Esophagus muscularis mucosa (tissue), 4 donors: Measurements from ENCODE around the gene GGA2.
A peak's percentile ranks its signal among the peaks of the same experiment; 100 is the strongest.

Source experiments
- EP300 ChIP-seq: sonication (generic); formaldehyde crosslinking; IDR thresholded peaks from one replicate; pipeline ENCODE4 v1.6.1; 2017; ENCODE audit warnings: antibody characterized with exemption
- POLR2A ChIP-seq: fragments of 450-650 bp; IDR thresholded peaks from one replicate; pipeline ENCODE4 v1.6.1; 2017; ENCODE audit warnings: antibody characterized with exemption, moderate library complexity, mild to moderate bottlenecking, low read depth
- POLR2AphosphoS5 ChIP-seq, 2 donors: sonication (generic); formaldehyde crosslinking; IDR thresholded peaks; one replicate each; pipeline ENCODE4 v1.6.1; 2017; ENCODE audit warnings: antibody characterized with exemption in 2 of 2
- TF ChIP-seq, protein P1 (sequence below), 3 experiments: fragments of 200-600 bp in 2 of 3; fragments of 450-650 bp in 1 of 3; sonication (generic) in 2 of 3; IDR thresholded peaks; one replicate each; pipeline ENCODE4 v1.5.1; 2017 to 2019; ENCODE audit warnings: antibody characterized with exemption in 3 of 3, mild to moderate bottlenecking in 2 of 3, moderate library complexity in 1 of 3

DNA sequence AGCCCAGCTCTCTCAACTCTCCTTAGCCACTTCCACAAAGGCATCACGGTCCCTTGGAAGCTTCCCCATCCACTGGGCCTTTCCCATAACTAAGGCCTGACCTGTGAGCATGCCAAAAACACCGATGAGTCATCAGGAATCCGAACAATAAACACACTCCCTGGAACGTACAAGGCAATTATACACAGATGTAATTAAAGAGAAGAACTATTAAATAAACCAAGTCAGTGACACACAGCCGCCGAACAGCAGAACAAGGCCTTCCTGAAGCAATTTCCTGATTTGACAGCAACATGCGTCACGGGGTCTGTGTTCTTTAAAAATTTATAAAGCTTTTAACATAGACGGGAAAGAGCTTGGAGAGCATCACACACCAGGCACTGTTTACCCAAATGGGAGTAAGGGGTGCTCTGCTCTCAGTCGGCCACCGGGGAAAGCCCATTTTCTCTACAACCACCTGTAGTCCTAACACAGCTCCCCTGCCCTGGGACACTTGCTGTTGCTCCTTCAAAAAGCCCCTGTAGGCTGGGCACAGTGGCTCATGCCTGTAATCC lies 86.7 kb downstream of the GGA2 start:
- TF ChIP-seq POLR2A (no peak), EP300 (peak; percentile 78), POLR2AphosphoS5 (IDR thresholded peaks at IDR 0.05) (peak; percentile 88 to 92)
- TF ChIP-seq, protein P1, sequence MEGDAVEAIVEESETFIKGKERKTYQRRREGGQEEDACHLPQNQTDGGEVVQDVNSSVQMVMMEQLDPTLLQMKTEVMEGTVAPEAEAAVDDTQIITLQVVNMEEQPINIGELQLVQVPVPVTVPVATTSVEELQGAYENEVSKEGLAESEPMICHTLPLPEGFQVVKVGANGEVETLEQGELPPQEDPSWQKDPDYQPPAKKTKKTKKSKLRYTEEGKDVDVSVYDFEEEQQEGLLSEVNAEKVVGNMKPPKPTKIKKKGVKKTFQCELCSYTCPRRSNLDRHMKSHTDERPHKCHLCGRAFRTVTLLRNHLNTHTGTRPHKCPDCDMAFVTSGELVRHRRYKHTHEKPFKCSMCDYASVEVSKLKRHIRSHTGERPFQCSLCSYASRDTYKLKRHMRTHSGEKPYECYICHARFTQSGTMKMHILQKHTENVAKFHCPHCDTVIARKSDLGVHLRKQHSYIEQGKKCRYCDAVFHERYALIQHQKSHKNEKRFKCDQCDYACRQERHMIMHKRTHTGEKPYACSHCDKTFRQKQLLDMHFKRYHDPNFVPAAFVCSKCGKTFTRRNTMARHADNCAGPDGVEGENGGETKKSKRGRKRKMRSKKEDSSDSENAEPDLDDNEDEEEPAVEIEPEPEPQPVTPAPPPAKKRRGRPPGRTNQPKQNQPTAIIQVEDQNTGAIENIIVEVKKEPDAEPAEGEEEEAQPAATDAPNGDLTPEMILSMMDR (IDR thresholded peaks at IDR 0.05), result no peak
